HepG2 (cell line): ENCODE results near the gene NOS2.

ENCODE experiments used
- KLF13 ChIP-seq: sonication (generic); formaldehyde crosslinking; IDR thresholded peaks from 2 replicates; pipeline ENCODE4 v1.4.0; 2020; ENCODE audit warnings: mild to moderate bottlenecking, missing genetic modification reagents
- TGIF2 ChIP-seq: IDR thresholded peaks from 2 replicates; pipeline ENCODE4 v1.6.1; 2016; ENCODE audit warnings: control low read depth, missing compliant biosample characterization
- ZNF703 ChIP-seq: sonication (generic); formaldehyde crosslinking; IDR thresholded peaks from 2 replicates; pipeline ENCODE4 v1.5.1; 2020; ENCODE audit warnings: missing genetic modification reagents, mild to moderate bottlenecking, moderate library complexity, borderline replicate concordance
- ZNF850 ChIP-seq: sonication (generic); formaldehyde crosslinking; conservative IDR thresholded peaks from 2 replicates; pipeline ENCODE4 v1.9.0; 2021; ENCODE audit warnings: mild to moderate bottlenecking, missing genetic modification reagents
- ZSCAN22 ChIP-seq: sonication (generic); formaldehyde crosslinking; IDR thresholded peaks from 2 replicates; pipeline ENCODE4 v1.4.0; 2020; ENCODE audit warnings: mild to moderate bottlenecking, missing genetic modification reagents

DNA sequence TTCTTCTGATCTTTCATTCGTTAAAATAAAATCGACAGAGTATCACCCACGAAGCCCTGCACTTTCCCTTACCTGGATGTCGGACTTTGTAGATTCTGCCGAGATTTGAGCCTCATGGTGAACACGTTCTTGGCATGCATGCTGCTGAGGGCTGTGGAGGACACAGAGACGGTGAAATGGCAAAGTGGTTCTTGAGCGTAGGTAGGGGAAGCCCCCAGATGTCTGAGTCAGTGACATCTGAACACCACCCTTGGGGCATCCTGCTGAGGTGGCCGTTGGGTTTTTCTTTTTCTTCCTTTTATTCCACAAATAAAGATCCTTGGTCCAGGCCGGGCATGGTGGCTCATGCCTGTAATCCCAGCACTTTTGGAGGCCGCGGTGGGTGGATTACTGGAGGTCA is 33.9 kb downstream of the NOS2 start:
- no peak for TF ChIP-seq ZNF703 (CRISPR knock-in tag)
- TF ChIP-seq TGIF2 (CRISPR knock-in tag): no peak
- no peak for TF ChIP-seq KLF13
- no peak for TF ChIP-seq ZNF850
- no peak for TF ChIP-seq ZSCAN22 (CRISPR knock-in tag)
